CD4-positive, alpha-beta T cell treated with Interleukin-15 for 4 hours (primary cell): ENCODE data around the gene RSPH9.

Experiments
- DNase-seq: peaks from one replicate; pipeline ENCODE4 v3.0.0-alpha.2; 2020; ENCODE audit warnings: low spot score

RSPH9 gene

GRCh38 chr6:43668151-43669028 lies 23.6 kb downstream of the RSPH9 start:
- DNase-seq, result peak; percentile 21

- DNase-seq, result no peak
These were observed 24.4 kb downstream of the RSPH9 start for GRCh38 chr6:43669050-43669921.

- DNase-seq, result no peak
These were observed 25.2 kb downstream of the RSPH9 start for GRCh38 chr6:43669922-43670622.

- no peak for DNase-seq
These were observed 25.8 kb downstream of the RSPH9 start for GRCh38 chr6:43670623-43670986.

GRCh38 chr6:43671011-43671800 lies 26.4 kb downstream of the RSPH9 start:
- DNase-seq, result no peak

- no peak for DNase-seq
These were observed 27.2 kb downstream of the RSPH9 start for GRCh38 chr6:43671801-43672690.

GRCh38 chr6:43673444-43674084 lies 28.7 kb downstream of the RSPH9 start:
- DNase-seq, result no peak

- no peak for DNase-seq
These were observed 29.5 kb downstream of the RSPH9 start for GRCh38 chr6:43674291-43674690.

- DNase-seq, result no peak
These were observed 30.1 kb downstream of the RSPH9 start for GRCh38 chr6:43674921-43675320.

- no peak for DNase-seq
These were observed 32.2 kb downstream of the RSPH9 start for GRCh38 chr6:43676962-43677606.

- DNase-seq, result no peak
These were observed 32.9 kb downstream of the RSPH9 start for GRCh38 chr6:43677759-43678158.

- no peak for DNase-seq
These were observed 33.5 kb downstream of the RSPH9 start for GRCh38 chr6:43678341-43678740.

GRCh38 chr6:43679057-43679456 lies 34.2 kb downstream of the RSPH9 start:
- DNase-seq, result no peak

GRCh38 chr6:43680308-43681200 lies 35.7 kb downstream of the RSPH9 start:
- DNase-seq, result no peak

GRCh38 chr6:43681303-43681702 lies 36.5 kb downstream of the RSPH9 start:
- no peak for DNase-seq

- DNase-seq, result no peak
These were observed 38.0 kb downstream of the RSPH9 start for GRCh38 chr6:43682724-43683429.

- no peak for DNase-seq
These were observed 39.0 kb downstream of the RSPH9 start for GRCh38 chr6:43683708-43684455.
